Stimulated activated memory B cell treated with anti-CD40 and anti-IgM and Interleukin-4, amounts not matched to agents 10 μg/mL and 1 μg/mL and 100 μg/mL, for 72 hours (primary cell): ENCODE data around the gene GRM8.

Source experiments
- ATAC-seq: fragments of 150-1000 bp; cut with Tn5 transposase; 2 replicates; pipeline ENCODE4 v1.10.0; 2021
- H3K27ac Mint-ChIP-seq: one replicate; pipeline ENCODE4 v1.8.0; 2022; ENCODE audit warnings: mild to moderate bottlenecking, mixed read lengths
- H3K27me3 Mint-ChIP-seq: one replicate; pipeline ENCODE4 v1.8.0; 2022; ENCODE audit warnings: mixed read lengths
- H3K36me3 Mint-ChIP-seq: one replicate; pipeline ENCODE4 v1.8.0; 2022; ENCODE audit warnings: mixed read lengths
- H3K4me1 Mint-ChIP-seq: one replicate; pipeline ENCODE4 v1.8.0; 2022; ENCODE audit warnings: mixed read lengths
- H3K4me3 Mint-ChIP-seq: one replicate; pipeline ENCODE4 v1.8.0; 2022; ENCODE audit warnings: mild to moderate bottlenecking, moderate library complexity, mixed read lengths
- H3K9me3 Mint-ChIP-seq: one replicate; pipeline ENCODE4 v1.8.0; 2022; ENCODE audit warnings: mixed read lengths

GRM8 gene

DNA sequence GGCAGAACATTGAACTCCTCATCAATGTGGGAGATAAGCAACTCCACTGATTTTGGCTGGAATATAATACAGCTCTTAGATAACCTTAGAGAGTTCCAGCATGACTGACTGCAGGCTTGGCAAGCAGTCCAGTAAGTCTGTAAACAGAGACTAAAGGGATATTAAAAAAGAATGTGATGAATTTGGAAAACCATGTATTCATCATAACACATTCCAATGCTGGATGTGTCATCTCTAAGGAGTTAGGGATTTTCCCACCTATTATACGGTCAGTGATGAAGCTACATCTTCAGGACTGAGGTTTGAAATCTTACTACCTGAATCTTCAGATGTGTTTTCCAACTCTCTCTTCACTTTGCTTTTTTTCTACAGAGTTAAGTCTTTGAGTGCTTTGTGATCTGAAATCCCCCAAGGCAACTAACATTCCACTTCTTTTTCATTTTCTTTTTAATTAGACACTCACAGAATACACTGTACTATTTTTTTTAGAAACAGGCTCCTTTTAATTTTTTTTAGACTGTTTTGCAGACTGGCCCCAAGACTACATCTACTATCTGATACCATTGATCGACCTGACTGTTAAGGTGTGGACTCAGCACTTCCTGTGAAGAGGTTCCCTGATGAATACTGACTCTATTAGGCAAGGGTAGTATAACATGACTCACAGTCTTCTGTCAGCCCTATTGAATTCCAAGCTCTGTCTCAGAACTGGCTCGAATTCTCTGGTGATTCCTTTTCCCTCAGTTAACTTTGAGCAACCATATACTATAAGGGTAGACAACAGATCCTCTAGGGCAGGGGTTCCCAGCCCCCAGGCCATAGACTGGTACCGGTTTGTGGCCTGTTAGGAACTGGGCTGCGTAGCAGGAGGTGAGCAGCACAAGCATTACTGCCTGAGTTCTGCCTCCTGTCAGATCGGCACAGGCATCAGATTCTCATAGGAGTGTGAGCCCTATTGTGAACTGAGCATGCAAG lies 678.2 kb downstream of the GRM8 start:
- H3K9me3 Mint-ChIP-seq: no peaks in the 10 kb centered on the region
- no peaks in the 10 kb centered on the region for H3K36me3 Mint-ChIP-seq
- no peak for ATAC-seq
- H3K27me3 Mint-ChIP-seq: no peaks in the 10 kb centered on the region
- no peak overlapping the region for H3K4me3 Mint-ChIP-seq
- no peak overlapping the region for H3K27ac Mint-ChIP-seq
- no peaks in the 10 kb centered on the region for H3K4me1 Mint-ChIP-seq

GRCh38 chr7:126570845-126571244 lies 681.9 kb downstream of the GRM8 start:
- no peaks in the 10 kb centered on the region for H3K4me1 Mint-ChIP-seq
- H3K4me3 Mint-ChIP-seq: no peak overlapping the region
- no peak for ATAC-seq
- no peaks in the 10 kb centered on the region for H3K27me3 Mint-ChIP-seq
- no peaks in the 10 kb centered on the region for H3K9me3 Mint-ChIP-seq
- H3K27ac Mint-ChIP-seq: no peak overlapping the region
- H3K36me3 Mint-ChIP-seq: no peaks in the 10 kb centered on the region

DNA sequence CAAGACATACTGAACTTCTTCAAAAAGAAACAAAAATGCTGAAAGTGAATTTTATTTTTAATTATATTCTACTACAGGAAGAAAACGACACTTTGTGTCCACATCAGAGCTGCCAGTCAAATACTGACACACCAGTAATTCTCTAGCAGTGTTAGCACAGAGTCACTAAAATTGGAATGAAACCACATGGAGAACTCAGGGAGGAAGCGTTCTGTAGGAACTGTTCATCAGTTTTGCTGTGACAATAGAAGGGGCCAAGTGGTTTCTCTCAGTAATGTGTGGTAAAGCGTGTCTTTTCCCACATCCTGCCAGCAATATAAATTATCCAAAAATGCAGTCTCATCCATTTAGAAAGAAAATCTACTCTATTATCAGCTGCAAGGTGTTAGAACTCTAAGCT lies 683.3 kb downstream of the GRM8 start:
- ATAC-seq: no peak
- H3K4me1 Mint-ChIP-seq: no peaks in the 10 kb centered on the region
- H3K27me3 Mint-ChIP-seq: no peaks in the 10 kb centered on the region
- H3K27ac Mint-ChIP-seq: no peak overlapping the region
- no peaks in the 10 kb centered on the region for H3K9me3 Mint-ChIP-seq
- H3K4me3 Mint-ChIP-seq: no peak overlapping the region
- H3K36me3 Mint-ChIP-seq: no peaks in the 10 kb centered on the region

DNA sequence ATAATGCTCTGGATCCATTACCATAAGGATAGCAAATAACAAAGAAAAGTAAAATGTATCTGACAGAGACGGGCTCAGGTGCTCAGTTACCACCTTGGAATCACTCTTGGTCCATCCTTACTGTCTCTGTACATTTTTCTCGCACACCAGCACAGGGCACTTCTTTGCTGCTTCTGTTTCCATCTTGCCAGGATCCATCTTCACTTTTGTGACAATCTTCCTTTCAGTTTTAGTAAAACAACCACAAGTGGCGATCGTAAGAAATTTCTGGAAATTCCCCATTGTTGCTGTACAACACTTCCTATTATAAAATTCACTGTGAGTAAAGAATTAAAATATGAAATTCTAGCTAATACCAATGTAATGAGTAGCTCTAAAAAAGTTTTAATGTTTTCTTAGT lies 695.5 kb downstream of the GRM8 start:
- no peak overlapping the region for H3K4me3 Mint-ChIP-seq
- no peaks in the 10 kb centered on the region for H3K27me3 Mint-ChIP-seq
- no peaks in the 10 kb centered on the region for H3K9me3 Mint-ChIP-seq
- no peak overlapping the region for H3K27ac Mint-ChIP-seq
- no peaks in the 10 kb centered on the region for H3K36me3 Mint-ChIP-seq
- ATAC-seq: no peak
- no peaks in the 10 kb centered on the region for H3K4me1 Mint-ChIP-seq

DNA sequence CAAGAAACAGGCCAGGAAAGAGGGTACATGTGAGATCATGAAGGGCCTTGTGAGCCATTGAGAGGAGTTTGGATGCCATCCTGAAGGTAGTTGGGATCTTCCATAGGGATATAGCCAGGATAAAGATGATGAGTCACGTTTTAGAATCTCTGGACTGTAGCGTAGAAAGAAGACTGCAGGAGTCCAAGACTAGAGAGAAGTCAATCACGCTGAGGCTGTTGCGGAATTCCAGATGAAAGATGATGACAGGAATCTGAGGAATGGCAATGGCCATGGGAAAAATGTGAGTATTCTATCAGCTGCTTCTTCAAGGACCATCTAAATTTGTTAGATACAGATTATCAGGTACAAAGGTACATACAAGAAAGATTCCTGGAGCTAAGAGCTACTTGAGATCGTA lies 711.3 kb downstream of the GRM8 start:
- no peak for ATAC-seq
- no peak overlapping the region for H3K27ac Mint-ChIP-seq
- H3K9me3 Mint-ChIP-seq: no peaks in the 10 kb centered on the region
- no peaks in the 10 kb centered on the region for H3K36me3 Mint-ChIP-seq
- no peak overlapping the region for H3K4me3 Mint-ChIP-seq
- no peaks in the 10 kb centered on the region for H3K4me1 Mint-ChIP-seq
- no peaks in the 10 kb centered on the region for H3K27me3 Mint-ChIP-seq

DNA sequence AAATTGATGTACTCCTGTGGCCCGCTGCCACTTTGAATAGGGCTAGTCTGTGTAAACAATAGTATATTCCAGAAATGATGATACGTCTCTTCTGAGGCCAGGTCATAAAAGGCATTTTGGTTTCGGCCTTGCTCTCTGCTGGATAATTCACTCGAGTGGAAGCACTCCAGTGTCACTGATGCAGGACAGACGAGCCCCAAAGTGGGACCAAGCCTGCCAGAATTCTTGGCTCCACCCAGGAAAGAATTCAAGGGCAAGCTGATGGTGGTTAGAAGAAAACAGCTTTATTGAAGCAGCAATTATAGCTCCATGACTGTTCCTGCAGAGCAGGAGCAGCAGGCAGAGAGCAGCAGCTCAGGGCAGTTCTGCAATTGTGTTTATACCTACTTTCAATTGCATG lies 717.6 kb downstream of the GRM8 start:
- Mint-ChIP-seq H3K36me3 (no peaks in the 10 kb centered on the region), H3K4me1 (no peaks in the 10 kb centered on the region), H3K9me3 (no peaks in the 10 kb centered on the region), H3K27ac (no peak overlapping the region), H3K4me3 (no peak overlapping the region), H3K27me3 (no peaks in the 10 kb centered on the region)
- ATAC-seq: no peak

GRCh38 chr7:126533715-126534114 lies 719.0 kb downstream of the GRM8 start:
- Mint-ChIP-seq H3K27me3 (no peaks in the 10 kb centered on the region), H3K4me3 (no peak overlapping the region), H3K9me3 (no peaks in the 10 kb centered on the region), H3K4me1 (no peaks in the 10 kb centered on the region), H3K27ac (no peak overlapping the region), H3K36me3 (no peaks in the 10 kb centered on the region)
- ATAC-seq: no peak

DNA sequence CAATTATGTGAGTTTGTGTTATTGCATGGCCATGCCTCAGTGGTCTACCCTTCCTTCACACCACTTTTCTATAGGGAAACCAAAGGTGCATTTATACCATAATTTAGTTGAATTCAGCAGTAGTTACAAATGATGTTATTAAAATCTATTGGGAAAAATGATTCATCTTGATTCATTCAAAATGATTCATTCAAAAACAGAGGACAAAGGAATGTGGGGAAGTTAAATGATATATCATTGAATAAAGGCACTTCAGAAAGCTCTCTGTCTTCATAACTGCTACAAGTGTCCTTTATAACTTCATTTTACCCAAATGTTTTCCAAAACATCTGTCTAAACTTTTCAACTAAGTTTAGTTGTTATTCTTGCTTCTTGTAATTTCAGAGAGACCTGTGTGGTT lies 722.9 kb downstream of the GRM8 start:
- Mint-ChIP-seq H3K9me3 (no peaks in the 10 kb centered on the region), H3K27ac (no peak overlapping the region), H3K4me1 (no peaks in the 10 kb centered on the region), H3K4me3 (no peak overlapping the region), H3K36me3 (no peaks in the 10 kb centered on the region), H3K27me3 (no peaks in the 10 kb centered on the region)
- no peak for ATAC-seq

DNA sequence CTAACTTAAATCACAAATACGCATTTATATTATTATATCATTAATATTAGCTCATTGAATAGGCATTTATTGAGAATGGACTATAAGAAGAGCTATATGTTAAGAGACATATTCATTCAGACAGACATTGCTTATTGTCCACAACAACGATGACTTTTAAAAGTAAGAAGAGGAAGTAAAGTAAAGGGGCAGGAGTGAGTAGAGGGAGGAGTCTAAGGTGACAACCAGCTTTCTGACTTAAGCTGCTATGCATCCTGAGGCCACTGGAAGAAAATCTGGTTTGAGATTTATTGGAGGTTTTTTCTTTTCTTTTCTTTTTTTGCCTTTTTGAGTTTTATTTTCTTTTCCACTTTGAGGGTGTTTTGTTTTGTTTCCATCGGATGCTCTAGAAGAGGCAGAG lies 723.5 kb downstream of the GRM8 start:
- Mint-ChIP-seq H3K27me3 (no peaks in the 10 kb centered on the region), H3K9me3 (no peaks in the 10 kb centered on the region), H3K4me1 (no peaks in the 10 kb centered on the region), H3K4me3 (no peak overlapping the region), H3K27ac (no peak overlapping the region), H3K36me3 (no peaks in the 10 kb centered on the region)
- ATAC-seq: no peak

DNA sequence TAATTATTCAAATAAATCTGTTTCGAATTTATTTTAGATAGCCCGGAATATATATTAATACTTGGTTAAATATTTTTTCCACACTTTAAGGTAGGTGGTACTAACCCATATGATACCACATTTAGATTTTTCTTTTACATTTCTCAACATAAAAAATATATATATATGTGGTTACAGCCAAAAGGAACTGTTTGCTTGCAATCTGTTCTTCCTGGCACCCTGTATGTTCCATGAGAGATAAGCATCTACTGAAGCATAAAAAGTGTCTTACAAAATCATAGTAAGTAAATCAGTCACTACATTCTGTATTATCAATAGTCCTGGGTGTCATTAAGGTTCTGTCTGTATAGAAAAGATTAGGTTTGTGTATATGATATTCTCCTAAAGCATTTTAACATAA lies 726.8 kb downstream of the GRM8 start:
- ATAC-seq: no peak
- Mint-ChIP-seq H3K4me1 (no peaks in the 10 kb centered on the region), H3K27ac (no peak overlapping the region), H3K4me3 (no peak overlapping the region), H3K27me3 (no peaks in the 10 kb centered on the region), H3K9me3 (no peaks in the 10 kb centered on the region), H3K36me3 (no peaks in the 10 kb centered on the region)

GRCh38 chr7:126524967-126525366 lies 727.8 kb downstream of the GRM8 start:
- peaks cover 2% of the 10 kb centered on the region for H3K9me3 Mint-ChIP-seq
- no peaks in the 10 kb centered on the region for H3K27me3 Mint-ChIP-seq
- H3K4me3 Mint-ChIP-seq: no peak overlapping the region
- no peak overlapping the region for H3K27ac Mint-ChIP-seq
- no peaks in the 10 kb centered on the region for H3K36me3 Mint-ChIP-seq
- no peaks in the 10 kb centered on the region for H3K4me1 Mint-ChIP-seq
- ATAC-seq: no peak

GRCh38 chr7:126511046-126511445 lies 741.7 kb downstream of the GRM8 start:
- no peak for ATAC-seq
- H3K36me3 Mint-ChIP-seq: no peaks in the 10 kb centered on the region
- H3K27me3 Mint-ChIP-seq: no peaks in the 10 kb centered on the region
- H3K27ac Mint-ChIP-seq: no peak overlapping the region
- H3K4me1 Mint-ChIP-seq: no peaks in the 10 kb centered on the region
- no peaks in the 10 kb centered on the region for H3K9me3 Mint-ChIP-seq
- H3K4me3 Mint-ChIP-seq: no peak overlapping the region

- H3K36me3 Mint-ChIP-seq: no peaks in the 10 kb centered on the region
These were observed 751.1 kb downstream of the GRM8 start for GRCh38 chr7:126501617-126502016.

DNA sequence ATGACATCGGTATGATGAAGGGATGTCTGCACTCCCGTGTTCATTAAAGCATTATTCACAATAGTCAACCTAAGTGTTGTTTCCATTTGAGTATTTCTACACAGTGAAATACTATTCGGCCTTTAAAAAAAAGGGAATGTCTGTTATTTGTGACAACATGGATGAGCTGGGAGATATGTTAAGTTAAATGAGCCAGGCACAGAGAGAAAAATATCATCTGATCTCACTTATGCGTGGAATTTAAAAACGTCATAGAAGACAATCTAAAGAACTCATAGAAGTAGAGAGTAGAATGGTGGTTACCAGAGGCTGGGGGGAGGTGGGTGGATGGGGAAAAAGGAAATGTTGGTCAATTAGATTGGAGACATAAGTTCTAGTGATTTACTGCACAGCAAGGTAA lies 753.3 kb downstream of the GRM8 start:
- Mint-ChIP-seq H3K27ac (no peak overlapping the region), H3K4me1 (no peaks in the 10 kb centered on the region), H3K9me3 (no peaks in the 10 kb centered on the region), H3K4me3 (no peak overlapping the region), H3K36me3 (no peaks in the 10 kb centered on the region), H3K27me3 (no peaks in the 10 kb centered on the region)
- no peak for ATAC-seq

More at GRCh38 chr7:126501617-126502016, 751.1 kb downstream of the GRM8 start:
- Mint-ChIP-seq H3K27me3 (no peaks in the 10 kb centered on the region), H3K27ac (no peak overlapping the region), H3K9me3 (peaks cover 3% of the 10 kb centered on the region), H3K4me3 (no peak overlapping the region), H3K4me1 (no peaks in the 10 kb centered on the region)
- peak; percentile 42 for ATAC-seq

DNA sequence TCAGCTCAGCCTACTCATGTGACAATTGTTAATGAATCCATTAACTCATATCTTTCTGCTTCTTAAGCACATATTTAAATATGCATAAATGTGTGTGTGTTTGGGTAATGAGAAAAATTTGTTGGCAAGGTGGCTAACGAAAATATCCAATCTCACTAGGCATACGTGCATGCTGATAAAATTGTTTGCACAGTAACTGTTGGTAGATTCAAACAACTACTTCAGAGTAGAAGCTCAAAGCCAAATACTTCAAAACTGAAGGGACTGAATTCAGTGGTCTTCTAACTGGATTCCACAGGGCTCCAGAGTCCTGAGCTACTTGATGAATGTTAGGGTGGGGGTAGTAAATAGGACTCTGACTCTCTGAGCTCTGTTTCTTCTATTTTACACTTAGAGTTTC lies 757.0 kb downstream of the GRM8 start:
- no peak for ATAC-seq
- Mint-ChIP-seq H3K4me3 (no peak overlapping the region), H3K9me3 (no peaks in the 10 kb centered on the region), H3K4me1 (no peaks in the 10 kb centered on the region), H3K36me3 (no peaks in the 10 kb centered on the region), H3K27me3 (no peaks in the 10 kb centered on the region), H3K27ac (no peak overlapping the region)

- Mint-ChIP-seq H3K4me3 (no peak overlapping the region), H3K27me3 (no peaks in the 10 kb centered on the region), H3K27ac (no peak overlapping the region), H3K36me3 (no peaks in the 10 kb centered on the region), H3K9me3 (no peaks in the 10 kb centered on the region), H3K4me1 (no peaks in the 10 kb centered on the region)
- ATAC-seq: no peak
These were observed 757.7 kb downstream of the GRM8 start for GRCh38 chr7:126495001-126495400.
